GM18517 (cell line): ENCODE data around the gene FDXR.

ENCODE experiments used
- ATAC-seq: cut with Tn5 transposase; IDR thresholded peaks from one replicate; pipeline ENCODE4 v1.9.1; 2021; ENCODE audit warnings: mild to moderate bottlenecking, moderate library complexity; ENCODE audit not compliant: unreplicated experiment

The FDXR gene

DNA sequence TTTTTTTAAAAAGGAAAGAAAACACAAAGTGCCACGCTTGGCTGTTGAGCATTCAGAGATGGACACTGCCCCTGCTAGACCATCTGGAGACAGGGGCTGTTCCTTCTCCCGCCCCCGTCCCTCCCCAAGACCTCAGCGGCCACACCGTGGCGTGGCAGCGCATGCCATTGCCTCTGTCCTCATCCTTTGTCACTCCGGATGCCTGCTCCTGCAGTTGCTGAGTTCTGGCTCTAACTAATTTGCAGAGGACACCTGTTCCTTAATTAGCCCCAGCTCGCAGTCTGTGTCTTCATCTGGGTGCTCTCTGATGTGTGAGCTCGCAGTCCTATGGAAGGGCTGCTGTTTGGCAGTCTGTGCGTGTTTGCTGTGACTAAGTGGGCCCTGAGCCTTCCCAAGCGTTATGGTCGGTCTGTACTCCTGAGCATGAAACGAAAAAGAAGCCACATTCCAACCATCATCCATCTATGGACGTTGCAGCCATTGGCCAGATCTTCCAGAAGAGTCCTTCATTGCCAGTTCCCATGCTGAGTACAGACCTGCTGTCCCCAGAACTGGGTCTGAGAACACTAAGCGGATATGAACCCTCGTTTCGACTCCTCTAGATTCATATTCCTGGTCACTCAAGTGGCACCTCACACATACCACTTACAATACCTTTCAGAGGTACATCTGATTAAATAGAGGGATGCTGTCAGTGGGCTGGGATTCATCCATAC lies 55.7 kb downstream of the FDXR start:
- ATAC-seq: no peak

DNA sequence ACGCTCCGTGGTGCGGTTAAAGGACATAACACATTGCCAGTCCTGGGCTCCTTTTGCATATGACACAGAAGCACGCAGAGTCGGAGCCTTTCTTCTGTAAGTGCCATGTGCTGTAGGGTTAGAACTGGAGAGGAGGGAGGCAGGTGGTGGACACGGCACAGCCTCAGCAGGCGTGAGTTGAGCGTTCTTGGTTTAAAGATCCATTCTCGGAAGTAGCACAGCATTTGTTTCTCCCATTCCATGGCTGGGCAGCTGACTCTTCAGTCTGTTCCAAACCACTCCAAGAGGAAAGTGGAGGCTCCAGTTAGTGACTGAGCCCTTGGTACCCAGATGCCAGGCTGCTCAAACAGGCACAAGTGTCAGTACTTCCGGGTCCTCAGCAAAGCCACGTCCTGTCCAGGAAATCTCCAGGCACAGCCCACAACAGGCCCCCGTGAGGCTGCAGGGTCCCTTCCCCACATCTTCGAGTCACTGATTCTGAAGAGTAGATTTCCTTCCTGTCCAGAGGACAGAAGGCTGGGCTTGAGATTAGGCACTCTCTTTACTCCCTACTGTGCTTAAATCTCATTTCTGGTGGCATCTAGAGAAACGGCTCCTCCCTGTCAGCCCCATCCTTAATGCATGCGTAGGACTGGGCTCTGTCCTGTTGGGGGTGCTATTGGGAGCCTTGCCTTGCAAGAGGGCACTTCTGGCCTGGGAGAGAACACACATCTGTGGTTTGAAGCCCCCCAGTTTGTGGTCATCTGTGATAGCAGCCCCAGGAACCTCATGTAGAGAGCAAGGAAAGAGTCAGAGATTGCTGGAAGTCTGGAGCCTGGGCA lies 57.0 kb downstream of the FDXR start:
- no peak for ATAC-seq

DNA sequence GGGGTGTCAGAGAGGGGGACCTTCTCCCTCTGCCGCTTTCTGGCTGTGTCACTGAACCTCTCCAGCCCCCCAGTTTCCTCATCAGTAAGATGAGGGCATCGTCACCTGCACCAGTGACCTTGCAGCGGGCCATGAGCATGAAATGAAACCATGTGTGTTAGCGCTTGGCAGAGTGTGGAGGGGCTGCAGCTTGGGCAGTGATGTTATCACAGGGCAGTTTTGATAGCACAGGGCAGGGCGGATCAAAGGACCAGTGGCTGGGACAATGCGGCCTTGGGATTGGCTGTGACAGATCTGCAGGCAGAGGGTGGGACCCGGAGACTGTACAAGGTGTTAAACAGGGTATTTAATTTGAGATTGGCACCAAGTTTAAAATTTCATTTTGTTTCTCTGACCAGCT lies 57.7 kb downstream of the FDXR start:
- ATAC-seq: no peak

DNA sequence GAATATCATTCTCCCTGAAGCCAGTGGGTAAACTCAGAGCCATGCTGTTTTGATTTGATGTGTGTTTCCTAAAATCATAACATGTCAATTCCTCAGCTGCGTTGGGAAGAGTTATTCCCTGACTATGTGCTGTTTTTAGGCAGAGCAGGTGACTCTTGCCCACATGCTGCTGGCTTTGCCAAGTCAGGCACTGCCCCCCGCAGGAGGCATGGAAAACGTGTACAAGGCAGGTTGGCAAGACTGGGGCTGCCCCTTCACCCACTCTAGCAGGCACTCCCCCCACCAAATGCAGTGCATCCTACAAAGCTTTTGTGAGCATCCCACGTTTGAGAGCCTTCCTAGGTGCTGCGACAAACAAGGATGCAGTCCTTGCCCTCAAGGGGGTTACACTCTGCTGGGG lies 58.3 kb downstream of the FDXR start:
- ATAC-seq: no peak
